Stimulated activated CD8-positive, alpha-beta memory T cell treated with anti-CD3 and anti-CD28 coated beads, Interleukin-7, amount 100 ng/mL, for 48 hours (primary cell): ENCODE measurements around the gene PWWP2A.
A peak's percentile ranks its signal among the peaks of the same experiment; 100 is the strongest.

ENCODE experiments used
- DNase-seq, 2 donors: peaks; one replicate each; pipeline ENCODE4 v3.0.0-alpha.2; 2020; ENCODE audit warnings: low read depth in 1 of 2; ENCODE audit errors: extremely low read depth in 1 of 2

PWWP2A gene

GRCh38 chr5:160133071-160133917, 14.0 kb upstream of the PWWP2A start:
- DNase-seq, result no peak

GRCh38 chr5:160129841-160130240, 10.6 kb upstream of the PWWP2A start:
- DNase-seq, result no peak

- no peak for DNase-seq
Measured at GRCh38 chr5:160128632-160129031, 9.4 kb upstream of the PWWP2A start.

- no peak for DNase-seq
Measured at GRCh38 chr5:160119905-160120266, 636 bp upstream of the PWWP2A start.

GRCh38 chr5:160118349-160119141, 705 bp downstream of the PWWP2A start:
- peak; percentile 8 to 19 for DNase-seq

- DNase-seq, result no peak
Measured at GRCh38 chr5:160116991-160117390, 2.3 kb downstream of the PWWP2A start.

- DNase-seq, result no peak
Measured at GRCh38 chr5:160108124-160108523, 11.1 kb downstream of the PWWP2A start.

- DNase-seq, result no peak
Measured at GRCh38 chr5:160105686-160106360, 13.4 kb downstream of the PWWP2A start.

GRCh38 chr5:160097991-160098390, 21.3 kb downstream of the PWWP2A start:
- DNase-seq, result no peak

GRCh38 chr5:160096178-160096577, 23.1 kb downstream of the PWWP2A start:
- no peak for DNase-seq

GRCh38 chr5:160092960-160093707, 26.1 kb downstream of the PWWP2A start:
- DNase-seq, result no peak

- no peak for DNase-seq
Measured at GRCh38 chr5:160092514-160092913, 26.7 kb downstream of the PWWP2A start.

GRCh38 chr5:160090059-160090458, 29.2 kb downstream of the PWWP2A start:
- DNase-seq, result no peak

- no peak for DNase-seq
Measured at GRCh38 chr5:160089531-160089930, 29.7 kb downstream of the PWWP2A start.

- no peak for DNase-seq
Measured at GRCh38 chr5:160088805-160089204, 30.4 kb downstream of the PWWP2A start.

GRCh38 chr5:160087199-160087598, 32.1 kb downstream of the PWWP2A start:
- no peak for DNase-seq

GRCh38 chr5:160084144-160084543, 35.1 kb downstream of the PWWP2A start:
- no peak for DNase-seq

GRCh38 chr5:160083501-160083900, 35.7 kb downstream of the PWWP2A start:
- no peak for DNase-seq

GRCh38 chr5:160082614-160083500, 36.4 kb downstream of the PWWP2A start:
- no peak for DNase-seq

- DNase-seq, result no peak
Measured at GRCh38 chr5:160081495-160081894, 37.8 kb downstream of the PWWP2A start.
